ENCODE measurements around the gene KRT76. TPM values are rescaled to one million over a fixed set of nuclear protein-coding genes. Genes with fewer than 3 reads are reported as not detected.

Gene KRT76
- total RNA-seq, 1 experiment from 2014 or later = not detected

- Histone ChIP-seq H3K79me2 (ENCODE audit: insufficient read depth, low read length) (no peaks in the 10 kb centered on the region), H3K9ac (ENCODE audit: low read length) (no peak within 1 kb of the TSS), H3K27ac (ENCODE audit: low read depth, low read length) (no peak within 1 kb of the TSS), H3K4me1 (ENCODE audit: control insufficient read depth in 1 of 2, insufficient read depth in 2 of 2, low read length in 2 of 2) (no peaks in the 10 kb centered on the region), H3K27me3 (ENCODE audit: insufficient read depth, low read length) (peaks cover 8% of the 10 kb centered on the region; the same call in 1 of the 2 replicates), H4K20me1 (ENCODE audit: insufficient read depth) (no peaks in the 10 kb centered on the region), H3K36me3 (ENCODE audit: control insufficient read depth in 1 of 2, insufficient read depth in 2 of 2, low read length in 2 of 2) (no peaks in the 10 kb centered on the region), H3K4me3 (replicated peaks in 1 of 2; ENCODE audit: low read depth in 1 of 2, low read length in 2 of 2) (no peak within 1 kb of the TSS), H2AFZ (ENCODE audit: low read depth, low read length, poor library complexity, severe bottlenecking) (no peak within 1 kb of the TSS), H3K4me2 (ENCODE audit: low read length) (no peak within 1 kb of the TSS), H3K9me2 (ENCODE audit: insufficient read depth) (no peaks in the 10 kb centered on the region), H3K9me3 (ENCODE audit: control insufficient read depth in 1 of 2, insufficient read depth in 1 of 2, low read depth in 1 of 2, low read length in 2 of 2) (no peaks in the 10 kb centered on the region)
- RAD21 ChIA-PET (ENCODE audit: low non-redundant PET in 1 of 2, low total read pairs in 2 of 2, uncharacterized antibody in 2 of 2, unreplicated experiment in 2 of 2) = no interaction called here
- intact Hi-C loops (cut with micrococcal nuclease) = no loop called here
- TF ChIP-seq MAX (IDR thresholded peaks at IDR 0.05) (no peak), REST (IDR thresholded peaks at IDR 0.05; ENCODE audit: low read depth) (no peak), RAD21 (IDR thresholded peaks at IDR 0.05; ENCODE audit: low read depth) (no peak), FOSL1 (IDR thresholded peaks at IDR 0.05; ENCODE audit: low read depth) (no peak), ZBTB33 (IDR thresholded peaks at IDR 0.05; ENCODE audit: extremely low read depth, insufficient replicate concordance, low read length) (no peak)
- CTCF ChIA-PET = no interaction called here
- ATAC-seq (no peak), DNase-seq (ENCODE audit: low read depth, low spot score) (no peak)
- POLR2A ChIA-PET = no interaction called here
- no TSS peak for BruUV-seq (replicated peaks)
Observed at GRCh38 chr12:52813885-52814709, 37.0 kb upstream of the KRT76 start, which contains the start of gene KRT4. KRT4 (minus strand) TSS chr12:52814116; CDS start chr12:52814058, 58 bp downstream.
